Fibroblast of lung (primary cell): ENCODE measurements around the gene PER2. TPM values are rescaled to one million over a fixed set of nuclear protein-coding genes. Genes with fewer than 3 reads are reported as not detected.

Experiments used
- DNase-seq, 2 donors: peaks; one replicate each; pipeline versions ENCODE4 v3.0.0 to v3.0.0-alpha.2; 2010; ENCODE audit warnings: low read depth in 2 of 2
- H2AFZ ChIP-seq: 2 replicates; pipeline ENCODE4 v1.5.1; 2012; ENCODE audit warnings: low read length, control low read depth, inconsistent platforms
- H3K27ac ChIP-seq: 2 replicates; pipeline ENCODE4 v1.5.1; 2011; ENCODE audit warnings: low read length, control low read depth; ENCODE audit not compliant: insufficient read depth
- H3K27me3 ChIP-seq: 2 replicates; pipeline ENCODE4 v1.5.1; 2011; ENCODE audit warnings: mild to moderate bottlenecking, low read length; ENCODE audit not compliant: control insufficient read depth, insufficient read depth
- H3K36me3 ChIP-seq: 2 replicates; pipeline ENCODE4 v1.5.1; 2011; ENCODE audit warnings: low read length; ENCODE audit not compliant: control insufficient read depth, insufficient read depth
- H3K4me1 ChIP-seq: 2 replicates; pipeline ENCODE4 v1.5.1; 2011; ENCODE audit warnings: low read length; ENCODE audit not compliant: control insufficient read depth, insufficient read depth; ENCODE audit errors: extremely low read depth
- H3K4me2 ChIP-seq: 2 replicates; pipeline ENCODE4 v1.5.1; 2011; ENCODE audit warnings: low read length, control low read depth; ENCODE audit not compliant: insufficient read depth; ENCODE audit errors: extremely low read depth
- H3K4me3 ChIP-seq, 4 experiments: fragments of 200-600 bp in 1 of 4; sonication (generic) in 1 of 4; replicated peaks in 1 of 4; 2 replicates each; pipeline ENCODE4 v1.5.1; 2011 to 2016; ENCODE audit warnings: low read length in 4 of 4, low read depth in 3 of 4, mild to moderate bottlenecking in 3 of 4, control low read depth in 2 of 4, inconsistent platforms in 1 of 4, mixed read lengths in 1 of 4; ENCODE audit not compliant: insufficient read depth in 1 of 4; ENCODE audit errors: control extremely low read depth in 1 of 4
- H3K79me2 ChIP-seq: 2 replicates; pipeline ENCODE4 v1.5.1; 2012; ENCODE audit warnings: mild to moderate bottlenecking, low read length, inconsistent platforms; ENCODE audit not compliant: control insufficient read depth, insufficient read depth
- H3K9ac ChIP-seq: 2 replicates; pipeline ENCODE4 v1.5.1; 2011; ENCODE audit warnings: mild to moderate bottlenecking, low read length, control low read depth; ENCODE audit not compliant: insufficient read depth
- H3K9me3 ChIP-seq: 2 replicates; pipeline ENCODE4 v1.5.1; 2012; ENCODE audit warnings: low read depth, low read length; ENCODE audit not compliant: control insufficient read depth, insufficient read depth
- H4K20me1 ChIP-seq: 2 replicates; pipeline ENCODE4 v1.5.1; 2011; ENCODE audit warnings: low read length; ENCODE audit not compliant: control insufficient read depth, insufficient read depth; ENCODE audit errors: extremely low read depth
- EZH2 ChIP-seq: IDR thresholded peaks from 2 replicates; pipeline ENCODE4 v1.5.1; 2012; ENCODE audit warnings: low read length, control low read depth, mild to moderate bottlenecking; ENCODE audit errors: missing control alignments
- polyA plus RNA-seq, 2 donors: library from polyadenylated mRNA; depleted of rRNA in 1 of 2; stranded (reverse) in 1 of 2; unstranded in 1 of 2; fragments of >200 nt; gene quantifications; 2 replicates each; pipeline ENCODE4 v1.2.1, GENCODE V29; 2011 to 2012; ENCODE audit warnings: missing spikeins in 1 of 2
- total RNA-seq: library from RNA; depleted of rRNA; stranded (reverse); fragments of >200 nt; gene quantifications from 2 replicates; pipeline ENCODE4 v1.2.1, GENCODE V29; 2014
- TF ChIP-seq, protein P1 (sequence below), 2 donors: IDR thresholded peaks in 1 of 2; conservative IDR thresholded peaks in 1 of 2; 1 replicate in 1 of 2; 2 replicates in 1 of 2; pipeline ENCODE4 v1.5.1; 2011 to 2012; ENCODE audit warnings: low read length in 2 of 2, control low read depth in 1 of 2, inconsistent platforms in 1 of 2, low read depth in 1 of 2, mild to moderate bottlenecking in 1 of 2

Gene PER2
- total and polyA plus RNA-seq, 2 donors (not counting 1 experiment from before 2014, with no cell fraction given): 1.9 to 4.6 TPM

DNA sequence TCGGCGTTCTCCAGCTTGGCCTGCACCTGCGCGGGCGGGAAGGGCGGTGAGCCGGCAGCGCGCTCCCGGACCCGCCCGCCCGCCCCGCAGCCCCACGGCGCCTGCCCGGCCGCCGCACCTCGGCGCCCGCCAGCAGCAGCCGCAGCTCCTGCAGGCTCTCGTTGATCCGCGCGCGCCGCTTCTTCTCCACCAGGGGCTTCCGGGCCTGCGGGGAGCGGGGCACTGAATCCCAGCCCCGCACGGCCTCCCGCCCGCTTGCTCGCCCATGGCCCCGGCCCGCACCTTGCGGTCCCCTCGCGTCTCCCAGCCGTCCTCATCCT is 48.9 kb downstream of the PER2 start:
- no peaks in the 10 kb centered on the region for H3K36me3 ChIP-seq
- H2AFZ ChIP-seq: peak overlapping the region; percentile 67
- H3K4me3 ChIP-seq: peak overlapping the region in 2 of 4 experiments; percentile 55 to 60
- peak in 1 of 2 donors; percentile 3 for DNase-seq
- H4K20me1 ChIP-seq: no peaks in the 10 kb centered on the region
- TF ChIP-seq EZH2: no peak
- TF ChIP-seq, protein P1, sequence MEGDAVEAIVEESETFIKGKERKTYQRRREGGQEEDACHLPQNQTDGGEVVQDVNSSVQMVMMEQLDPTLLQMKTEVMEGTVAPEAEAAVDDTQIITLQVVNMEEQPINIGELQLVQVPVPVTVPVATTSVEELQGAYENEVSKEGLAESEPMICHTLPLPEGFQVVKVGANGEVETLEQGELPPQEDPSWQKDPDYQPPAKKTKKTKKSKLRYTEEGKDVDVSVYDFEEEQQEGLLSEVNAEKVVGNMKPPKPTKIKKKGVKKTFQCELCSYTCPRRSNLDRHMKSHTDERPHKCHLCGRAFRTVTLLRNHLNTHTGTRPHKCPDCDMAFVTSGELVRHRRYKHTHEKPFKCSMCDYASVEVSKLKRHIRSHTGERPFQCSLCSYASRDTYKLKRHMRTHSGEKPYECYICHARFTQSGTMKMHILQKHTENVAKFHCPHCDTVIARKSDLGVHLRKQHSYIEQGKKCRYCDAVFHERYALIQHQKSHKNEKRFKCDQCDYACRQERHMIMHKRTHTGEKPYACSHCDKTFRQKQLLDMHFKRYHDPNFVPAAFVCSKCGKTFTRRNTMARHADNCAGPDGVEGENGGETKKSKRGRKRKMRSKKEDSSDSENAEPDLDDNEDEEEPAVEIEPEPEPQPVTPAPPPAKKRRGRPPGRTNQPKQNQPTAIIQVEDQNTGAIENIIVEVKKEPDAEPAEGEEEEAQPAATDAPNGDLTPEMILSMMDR (conservative IDR thresholded peaks at IDR 0.05 in 1 of 2, IDR thresholded peaks at IDR 0.05 in 1 of 2; ENCODE audit: low read depth in 1 of 2, low read length in 2 of 2): no peak
- no peak overlapping the region for H3K27ac ChIP-seq
- H3K79me2 ChIP-seq: no peaks in the 10 kb centered on the region
- peaks cover 2% of the 10 kb centered on the region for H3K4me1 ChIP-seq
- H3K9me3 ChIP-seq: no peaks in the 10 kb centered on the region
- peaks cover 28% of the 10 kb centered on the region for H3K27me3 ChIP-seq
- H3K4me2 ChIP-seq: peak overlapping the region; percentile 68
- peak overlapping the region; percentile 53 for H3K9ac ChIP-seq

DNA sequence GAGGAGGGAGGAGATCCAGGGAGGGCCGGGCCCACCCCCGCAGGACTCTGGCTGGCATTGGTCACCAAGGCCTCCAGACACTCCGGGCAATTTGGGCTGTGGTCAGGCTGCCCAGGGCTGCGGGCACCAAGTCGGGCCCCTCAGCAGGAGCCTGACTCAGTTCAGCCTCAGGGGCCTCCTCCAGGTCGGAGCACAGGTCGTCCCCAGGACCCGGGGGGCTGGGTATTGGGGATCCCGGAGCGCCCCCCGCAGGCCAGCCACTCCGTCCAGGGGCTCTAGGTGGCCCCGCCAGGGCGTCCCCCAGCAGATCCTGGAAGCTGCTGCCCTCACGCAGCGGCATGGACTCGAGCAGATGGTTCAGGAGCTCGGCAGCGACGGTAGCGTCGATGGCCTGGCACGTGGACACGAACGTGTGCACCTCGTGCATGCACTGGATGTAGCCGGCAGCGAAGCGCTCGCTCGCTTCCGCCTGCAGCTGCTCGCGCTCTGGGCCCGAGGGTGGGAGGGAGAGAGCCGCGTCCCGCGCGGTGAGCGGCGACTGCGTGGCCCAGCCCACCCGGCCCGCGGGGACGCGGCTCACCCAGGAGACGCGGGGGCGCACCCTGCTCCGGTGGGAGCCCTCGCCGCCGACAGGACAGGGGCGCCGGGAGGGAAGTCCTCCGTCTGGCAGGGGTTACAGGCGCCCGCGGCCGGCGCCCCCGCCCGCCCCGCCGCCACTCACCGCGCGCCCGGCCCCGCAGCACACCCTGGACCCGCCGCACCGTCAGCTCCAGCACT is 49.5 kb downstream of the PER2 start:
- Histone ChIP-seq H3K79me2 (no peaks in the 10 kb centered on the region), H3K36me3 (no peaks in the 10 kb centered on the region), H3K9me3 (no peaks in the 10 kb centered on the region), H3K27me3 (peaks cover 28% of the 10 kb centered on the region), H2AFZ (no peak overlapping the region), H4K20me1 (no peaks in the 10 kb centered on the region), H3K4me1 (peaks cover 2% of the 10 kb centered on the region), H3K27ac (no peak overlapping the region), H3K4me3 (no peak overlapping the region), H3K9ac (no peak overlapping the region), H3K4me2 (peak overlapping the region; percentile 35)
- TF ChIP-seq EZH2: peak; percentile 65
- TF ChIP-seq, protein P1 (conservative IDR thresholded peaks at IDR 0.05 in 1 of 2, IDR thresholded peaks at IDR 0.05 in 1 of 2; ENCODE audit: low read depth in 1 of 2, low read length in 2 of 2): no peak
- DNase-seq: peak in 1 of 2 donors; percentile 10

DNA sequence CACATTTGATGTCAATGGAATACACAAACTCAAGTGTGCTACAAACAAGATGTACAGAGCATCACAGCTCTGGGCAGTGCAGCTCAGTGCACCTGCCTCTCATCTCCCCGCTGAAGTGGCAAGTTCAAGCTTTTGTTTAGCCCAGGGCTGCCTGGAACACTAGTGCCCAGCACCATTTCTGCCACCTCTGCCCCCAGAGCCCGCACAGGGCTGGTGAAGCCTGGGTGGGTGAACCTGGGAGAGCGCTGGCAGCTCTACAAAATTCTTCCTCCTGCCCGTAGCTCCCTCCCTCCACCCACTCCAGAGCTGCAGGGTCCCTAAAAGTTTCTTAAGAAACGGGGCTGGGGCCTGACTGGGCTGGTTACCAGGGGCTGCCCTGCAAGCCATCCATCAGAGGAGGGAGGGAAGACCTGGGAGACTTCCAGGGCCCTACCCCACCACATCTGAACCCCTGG is 50.1 kb downstream of the PER2 start:
- H4K20me1 ChIP-seq: no peaks in the 10 kb centered on the region
- no peak overlapping the region for H3K4me2 ChIP-seq
- no peak overlapping the region for H3K4me3 ChIP-seq
- DNase-seq: no peak
- no peaks in the 10 kb centered on the region for H3K36me3 ChIP-seq
- no peaks in the 10 kb centered on the region for H3K9me3 ChIP-seq
- peaks cover 31% of the 10 kb centered on the region for H3K27me3 ChIP-seq
- no peak overlapping the region for H3K27ac ChIP-seq
- no peak for TF ChIP-seq EZH2
- TF ChIP-seq, protein P1 (conservative IDR thresholded peaks at IDR 0.05 in 1 of 2, IDR thresholded peaks at IDR 0.05 in 1 of 2; ENCODE audit: low read depth in 1 of 2, low read length in 2 of 2): no peak
- no peaks in the 10 kb centered on the region for H3K79me2 ChIP-seq
- no peak overlapping the region for H2AFZ ChIP-seq
- H3K9ac ChIP-seq: no peak overlapping the region
- peaks cover 2% of the 10 kb centered on the region for H3K4me1 ChIP-seq
